WTC11 (cell line): Measurements from ENCODE around the gene DDX3Y. TPM values are rescaled to one million over a fixed set of nuclear protein-coding genes. Genes with fewer than 3 reads are reported as not detected.

ENCODE experiments used
- ATAC-seq: fragments of 200-7000 bp; cut with Tn5 transposase; 2 replicates; pipeline ENCODE4 v1.10.0; 2021; ENCODE audit warnings: mild to moderate bottlenecking, moderate library complexity
- Bru-seq: library from RNA; stranded (reverse); fragments of 400-500 nt; gene quantifications from one replicate; lab custom pipeline; 2021; lab: Mats Ljungman, UMichigan
- CTCF ChIA-PET: fragments of 300-600 bp; sonication (Branson Sonifier 250); formaldehyde crosslinking; loops from one replicate; lab custom pipeline; 2021; ENCODE audit warnings: antibody characterized with exemption; lab: Charles Lee
- POLR2A ChIA-PET: fragments of 350-600 bp; sonication (Branson Sonifier 250); formaldehyde crosslinking; loops from one replicate; lab custom pipeline; 2021; ENCODE audit warnings: antibody characterized with exemption; lab: Charles Lee
- DNase-seq: peaks from one replicate; pipeline ENCODE4 v3.0.0; 2021; ENCODE audit warnings: low spot score
- H3K27ac Mint-ChIP-seq: 2 replicates; pipeline ENCODE4 v1.8.0; 2021; ENCODE audit warnings: mixed read lengths
- H3K27me3 Mint-ChIP-seq: 2 replicates; pipeline ENCODE4 v1.8.0; 2021; ENCODE audit warnings: low read depth, mild to moderate bottlenecking, moderate library complexity, mixed read lengths
- H3K36me3 Mint-ChIP-seq: 2 replicates; pipeline ENCODE4 v1.8.0; 2021; ENCODE audit warnings: mixed read lengths
- H3K4me1 Mint-ChIP-seq: 2 replicates; pipeline ENCODE4 v1.8.0; 2022; ENCODE audit warnings: mixed read lengths
- H3K4me3 Mint-ChIP-seq: 2 replicates; pipeline ENCODE4 v1.8.0; 2021; ENCODE audit warnings: mild to moderate bottlenecking, moderate library complexity, mixed read lengths
- H3K9me3 Mint-ChIP-seq: 2 replicates; pipeline ENCODE4 v1.8.0; 2021; ENCODE audit warnings: mixed read lengths
- ATF3 ChIP-seq: sonication (generic); formaldehyde crosslinking; conservative IDR thresholded peaks from 2 replicates; pipeline ENCODE4 v1.8.1; 2022; ENCODE audit warnings: mild to moderate bottlenecking, missing genetic modification reagents
- CDX4 ChIP-seq: fragments of 250-450 bp; sonication (Bioruptor Pico); IDR thresholded peaks from 2 replicates; pipeline ENCODE4 v1.9.0; 2021; ENCODE audit warnings: moderate library complexity, mild to moderate bottlenecking, inconsistent platforms, borderline replicate concordance
- ERG ChIP-seq: fragments of 250-450 bp; sonication (Bioruptor Pico); IDR thresholded peaks from 2 replicates; pipeline ENCODE4 v1.8.0; 2021; ENCODE audit warnings: mild to moderate bottlenecking
- ETV6 ChIP-seq: sonication (generic); formaldehyde crosslinking; IDR thresholded peaks from 2 replicates; pipeline ENCODE4 v1.8.1; 2022; ENCODE audit warnings: mild to moderate bottlenecking, missing genetic modification reagents
- FOXJ3 ChIP-seq: sonication (generic); formaldehyde crosslinking; IDR thresholded peaks from 2 replicates; pipeline ENCODE4 v1.9.0; 2021; ENCODE audit warnings: missing genetic modification reagents, mild to moderate bottlenecking, borderline replicate concordance
- GABPB1 ChIP-seq: sonication (generic); formaldehyde crosslinking; IDR thresholded peaks from 2 replicates; pipeline ENCODE4 v1.8.1; 2023; ENCODE audit warnings: mild to moderate bottlenecking, missing genetic modification reagents
- GTF2I ChIP-seq: fragments of 250-450 bp; sonication (Bioruptor Pico); conservative IDR thresholded peaks from 2 replicates; pipeline ENCODE4 v1.4.0; 2021; ENCODE audit warnings: mild to moderate bottlenecking
- HMGA2 ChIP-seq: fragments of 250-450 bp; sonication (Bioruptor Pico); IDR thresholded peaks from 2 replicates; pipeline ENCODE4 v1.4.0; 2021; ENCODE audit warnings: mild to moderate bottlenecking, moderate library complexity
- KAT7 ChIP-seq: sonication (generic); formaldehyde crosslinking; IDR thresholded peaks from 2 replicates; pipeline ENCODE4 v1.8.1; 2023; ENCODE audit warnings: missing genetic modification reagents, mild to moderate bottlenecking, borderline replicate concordance
- MXD4 ChIP-seq: fragments of 250-450 bp; sonication (Bioruptor Pico); IDR thresholded peaks from 2 replicates; pipeline ENCODE4 v1.8.0; 2021; ENCODE audit warnings: mild to moderate bottlenecking, moderate library complexity, borderline replicate concordance
- NFATC4 ChIP-seq: fragments of 250-450 bp; sonication (Bioruptor Pico); IDR thresholded peaks from 2 replicates; pipeline ENCODE4 v1.9.0; 2021; ENCODE audit warnings: mild to moderate bottlenecking
- NR1H2 ChIP-seq: sonication (generic); formaldehyde crosslinking; IDR thresholded peaks from 2 replicates; pipeline ENCODE4 v1.9.0; 2021; ENCODE audit warnings: mild to moderate bottlenecking, moderate library complexity, missing genetic modification reagents
- OVOL2 ChIP-seq: fragments of 250-450 bp; sonication (Bioruptor Pico); IDR thresholded peaks from 2 replicates; pipeline ENCODE4 v1.9.0; 2021; ENCODE audit warnings: mild to moderate bottlenecking, borderline replicate concordance
- USF1 ChIP-seq: sonication (generic); formaldehyde crosslinking; IDR thresholded peaks from 2 replicates; pipeline ENCODE4 v1.8.0; 2022; ENCODE audit warnings: mild to moderate bottlenecking, missing genetic modification reagents
- ZNF121 ChIP-seq: sonication (generic); formaldehyde crosslinking; IDR thresholded peaks from 2 replicates; pipeline ENCODE4 v1.8.0; 2023; ENCODE audit warnings: missing genetic modification reagents
- ZNF396 ChIP-seq: fragments of 250-450 bp; sonication (Bioruptor Pico); IDR thresholded peaks from 2 replicates; pipeline ENCODE4 v1.8.0; 2021; ENCODE audit warnings: mild to moderate bottlenecking, moderate library complexity, borderline replicate concordance
- long read RNA-seq, 3 experiments: library from RNA in 1 of 3; library from capped mRNA in 1 of 3; library from polyadenylated mRNA in 1 of 3; unstranded in 2 of 3; stranded (forward) in 1 of 3; transcript quantifications; one replicate each; pipeline ENCODE4 v2.0.0, GENCODE V29; 2021
- total RNA-seq: library from RNA; stranded (reverse); gene quantifications from 3 replicates; pipeline ENCODE4 v1.2.3, GENCODE V29; 2021
- TF ChIP-seq, protein P1 (sequence below): sonication (generic); formaldehyde crosslinking; IDR thresholded peaks from 2 replicates; pipeline ENCODE4 v1.8.0; 2023; ENCODE audit warnings: mild to moderate bottlenecking, missing genetic modification reagents

DDX3Y gene
- total RNA-seq, result 96.1 to 102 TPM (median 97.5 TPM) in 3 replicates
- Bru-seq, nascent RNA, result percentile 97 among the genes with signal in this experiment
- long read RNA-seq, experiment 1, full-length matches to known transcripts, result 180 of 433 reads
- long read RNA-seq, experiment 1, partial matches to known transcripts, result 84 of 433 reads
- long read RNA-seq, experiment 1, other reads (novel, unspliced or antisense), result 169 of 433 reads
- long read RNA-seq, experiment 2, full-length matches to known transcripts, result 16 of 80 reads
- long read RNA-seq, experiment 2, partial matches to known transcripts, result 50 of 80 reads
- long read RNA-seq, experiment 2, other reads (novel, unspliced or antisense), result 14 of 80 reads
- long read RNA-seq, experiment 3, full-length matches to known transcripts, result 21 of 79 reads
- long read RNA-seq, experiment 3, partial matches to known transcripts, result 40 of 79 reads
- long read RNA-seq, experiment 3, other reads (novel, unspliced or antisense), result 18 of 79 reads

GRCh38 chrY:12904618-12905516, at the start of gene DDX3Y:
Gene DDX3Y, plus strand, starts transcription at chrY:12904868. Its CDS starts 69 bp downstream, at chrY:12904937.
- H3K9me3 Mint-ChIP-seq, result no peaks in the 10 kb centered on the region; the same call in 1 of the 2 replicates
- H3K36me3 Mint-ChIP-seq, result peaks cover 9% of the 10 kb centered on the region
- DNase-seq (peak; percentile 73), ATAC-seq (peak; percentile 97)
- peaks cover 19% of the 10 kb centered on the region for H3K4me1 Mint-ChIP-seq
- no peaks in the 10 kb centered on the region for H3K27me3 Mint-ChIP-seq
- peak within 1 kb of the TSS; percentile 99 for H3K27ac Mint-ChIP-seq
- ChIA-PET CTCF (interaction anchor here (1.0 kb wide), 1 partner anchor 439 kb away, joined by 3 read pairs; no protein-coding TSS in a partner anchor), POLR2A (no interaction called here)
- peak within 1 kb of the TSS; percentile 96 for H3K4me3 Mint-ChIP-seq
- TF ChIP-seq ERG, result no peak
- no peak for TF ChIP-seq ZNF396 (CRISPR knock-in tag)
- TF ChIP-seq ATF3 (CRISPR knock-in tag), result no peak
- no peak for TF ChIP-seq HMGA2
- no peak for TF ChIP-seq FOXJ3 (CRISPR knock-in tag)
- TF ChIP-seq NR1H2 (CRISPR knock-in tag), result no peak
- no peak for TF ChIP-seq CDX4 (CRISPR knock-in tag)

GRCh38 chrY:12855791-12856275, 48.8 kb upstream of the DDX3Y start:
- H3K36me3 Mint-ChIP-seq, result peaks cover 45% of the 10 kb centered on the region
- ATAC-seq, result no peak
- ChIA-PET POLR2A (no interaction called here), CTCF (no interaction called here)
- H3K9me3 Mint-ChIP-seq, result no peaks in the 10 kb centered on the region
- H3K27me3 Mint-ChIP-seq, result no peaks in the 10 kb centered on the region
- no peak for DNase-seq
- H3K27ac Mint-ChIP-seq, result no peak overlapping the region
- no peak overlapping the region for H3K4me3 Mint-ChIP-seq
- TF ChIP-seq ZNF121 (CRISPR knock-in tag) (no peak), GTF2I (CRISPR knock-in tag) (no peak), KAT7 (CRISPR knock-in tag) (no peak), NFATC4 (CRISPR knock-in tag) (no peak), ETV6 (no peak), GABPB1 (CRISPR knock-in tag) (no peak)
- TF ChIP-seq, protein P1, sequence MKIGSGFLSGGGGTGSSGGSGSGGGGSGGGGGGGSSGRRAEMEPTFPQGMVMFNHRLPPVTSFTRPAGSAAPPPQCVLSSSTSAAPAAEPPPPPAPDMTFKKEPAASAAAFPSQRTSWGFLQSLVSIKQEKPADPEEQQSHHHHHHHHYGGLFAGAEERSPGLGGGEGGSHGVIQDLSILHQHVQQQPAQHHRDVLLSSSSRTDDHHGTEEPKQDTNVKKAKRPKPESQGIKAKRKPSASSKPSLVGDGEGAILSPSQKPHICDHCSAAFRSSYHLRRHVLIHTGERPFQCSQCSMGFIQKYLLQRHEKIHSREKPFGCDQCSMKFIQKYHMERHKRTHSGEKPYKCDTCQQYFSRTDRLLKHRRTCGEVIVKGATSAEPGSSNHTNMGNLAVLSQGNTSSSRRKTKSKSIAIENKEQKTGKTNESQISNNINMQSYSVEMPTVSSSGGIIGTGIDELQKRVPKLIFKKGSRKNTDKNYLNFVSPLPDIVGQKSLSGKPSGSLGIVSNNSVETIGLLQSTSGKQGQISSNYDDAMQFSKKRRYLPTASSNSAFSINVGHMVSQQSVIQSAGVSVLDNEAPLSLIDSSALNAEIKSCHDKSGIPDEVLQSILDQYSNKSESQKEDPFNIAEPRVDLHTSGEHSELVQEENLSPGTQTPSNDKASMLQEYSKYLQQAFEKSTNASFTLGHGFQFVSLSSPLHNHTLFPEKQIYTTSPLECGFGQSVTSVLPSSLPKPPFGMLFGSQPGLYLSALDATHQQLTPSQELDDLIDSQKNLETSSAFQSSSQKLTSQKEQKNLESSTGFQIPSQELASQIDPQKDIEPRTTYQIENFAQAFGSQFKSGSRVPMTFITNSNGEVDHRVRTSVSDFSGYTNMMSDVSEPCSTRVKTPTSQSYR (CRISPR knock-in tag), result no peak
- H3K4me1 Mint-ChIP-seq, result no peaks in the 10 kb centered on the region

- no peak for ATAC-seq
- no peak for DNase-seq
- no peak overlapping the region for H3K27ac Mint-ChIP-seq
- CTCF ChIA-PET, result no interaction called here
- no peaks in the 10 kb centered on the region for H3K9me3 Mint-ChIP-seq
- no peaks in the 10 kb centered on the region for H3K36me3 Mint-ChIP-seq
- H3K27me3 Mint-ChIP-seq, result no peaks in the 10 kb centered on the region
- no peak overlapping the region for H3K4me3 Mint-ChIP-seq
- peaks cover 7% of the 10 kb centered on the region for H3K4me1 Mint-ChIP-seq
- POLR2A ChIA-PET, result no interaction called here
- TF ChIP-seq, protein P1 (CRISPR knock-in tag), result no peak
- TF ChIP-seq MXD4 (no peak), ATF3 (CRISPR knock-in tag) (no peak), ERG (no peak), USF1 (no peak), OVOL2 (CRISPR knock-in tag) (no peak), HMGA2 (no peak)
These were observed 36.7 kb upstream of the DDX3Y start for GRCh38 chrY:12867960-12868359.
